PC-3 (cell line): ENCODE measurements around the gene RNF123. TPM values are rescaled to one million over a fixed set of nuclear protein-coding genes. Genes with fewer than 3 reads are reported as not detected.
"Not testable (repeated sequence)": the region's sequence is repeated elsewhere in the genome, so short reads cannot be mapped to it uniquely, and the experiment has no call there.

ENCODE experiments used
- ATAC-seq: fragments of 200-7000 bp; cut with Tn5 transposase; 2 replicates; pipeline ENCODE4 v1.9.1; 2020; ENCODE audit warnings: mild to moderate bottlenecking, moderate library complexity
- BruUV-seq: library from RNA; stranded (reverse); fragments of 400-500 nt; replicated peaks from 2 replicates; lab custom pipeline; 2021; lab: Mats Ljungman, UMichigan
- CTCF ChIA-PET: fragments of 300-600 bp; sonication (Branson Sonifier 250); formaldehyde crosslinking; loops from one replicate; lab custom pipeline; 2022; ENCODE audit warnings: antibody characterized with exemption; lab: Charles Lee
- POLR2A ChIA-PET: fragments of 300-600 bp; sonication (Branson Sonifier 250); formaldehyde crosslinking; loops from one replicate; lab custom pipeline; 2022; ENCODE audit warnings: antibody characterized with exemption; ENCODE audit not compliant: unreplicated experiment; lab: Charles Lee
- DNase-seq: peaks from one replicate; pipeline ENCODE4 v3.0.0-alpha.2; 2015
- H2AFZ ChIP-seq: fragments of 300-600 bp; sonication (generic); 2 replicates; pipeline ENCODE4 v1.6.0; 2016; ENCODE audit warnings: antibody characterized with exemption, low read length
- H3F3A ChIP-seq: fragments of 300-600 bp; sonication (generic); one replicate; pipeline ENCODE4 v1.6.0; 2017; ENCODE audit warnings: antibody characterized with exemption, low read length, control low read depth, mild to moderate bottlenecking; ENCODE audit not compliant: unreplicated experiment
- H3K27ac ChIP-seq: fragments of 300-600 bp; sonication (generic); 2 replicates; pipeline ENCODE4 v1.5.1; 2016; ENCODE audit warnings: mild to moderate bottlenecking, low read length
- H3K27me3 ChIP-seq: fragments of 300-600 bp; sonication (generic); 2 replicates; pipeline ENCODE4 v1.6.1; 2016; ENCODE audit warnings: low read length, mixed read lengths
- H3K36me3 ChIP-seq: fragments of 300-600 bp; sonication (generic); 2 replicates; pipeline ENCODE4 v1.6.1; 2016; ENCODE audit warnings: low read depth, mixed run types, low read length, mixed read lengths
- H3K4me1 ChIP-seq: fragments of 300-600 bp; sonication (generic); 2 replicates; pipeline ENCODE4 v1.5.1; 2016; ENCODE audit warnings: low read length; ENCODE audit not compliant: insufficient read depth
- H3K4me2 ChIP-seq: fragments of 300-600 bp; sonication (generic); 2 replicates; pipeline ENCODE4 v1.6.0; 2016; ENCODE audit warnings: low read length
- H3K4me3 ChIP-seq: fragments of 300-600 bp; sonication (generic); 2 replicates; pipeline ENCODE4 v1.5.1; 2016; ENCODE audit warnings: mild to moderate bottlenecking, low read length, mixed read lengths
- H3K79me2 ChIP-seq: fragments of 300-600 bp; sonication (generic); 2 replicates; pipeline ENCODE4 v1.6.1; 2017; ENCODE audit warnings: low read length, mixed read lengths
- H3K9ac ChIP-seq: fragments of 300-600 bp; sonication (generic); 2 replicates; pipeline ENCODE4 v1.6.0; 2016; ENCODE audit warnings: mild to moderate bottlenecking, low read length
- H3K9me2 ChIP-seq: fragments of 300-600 bp; sonication (generic); replicated peaks from 2 replicates; pipeline ENCODE4 v1.6.1; 2016; ENCODE audit warnings: mixed run types, low read length, mixed read lengths
- H3K9me3 ChIP-seq: fragments of 300-600 bp; sonication (generic); 2 replicates; pipeline ENCODE4 v1.6.1; 2016; ENCODE audit warnings: low read length, mixed read lengths
- H4K20me1 ChIP-seq: fragments of 300-600 bp; sonication (generic); 2 replicates; pipeline ENCODE4 v1.6.1; 2016; ENCODE audit warnings: low read length, mixed read lengths
- EZH2 ChIP-seq: fragments of 300-600 bp; sonication (generic); IDR thresholded peaks from one replicate; pipeline ENCODE4 v1.6.1; 2017; ENCODE audit warnings: antibody characterized with exemption, mild to moderate bottlenecking, low read length; ENCODE audit not compliant: unreplicated experiment
- EZH2phosphoT487 ChIP-seq: fragments of 300-600 bp; sonication (generic); IDR thresholded peaks from 2 replicates; pipeline ENCODE4 v1.6.1; 2018; ENCODE audit warnings: mild to moderate bottlenecking, antibody characterized with exemption, low read length, borderline replicate concordance
- intact Hi-C: fragments of 100-400 bp; cut with micrococcal nuclease; formaldehyde crosslinking; loops from 2 replicates; pipeline ENCODE4 v1.9.0; 2023
- total RNA-seq: library from RNA; depleted of rRNA; stranded (reverse); fragments of >200 nt; gene quantifications from 2 replicates; pipeline ENCODE4 v1.2.3, GENCODE V29; 2014
- TF ChIP-seq, protein P1 (sequence below): fragments of 300-600 bp; sonication (generic); conservative IDR thresholded peaks from 2 replicates; pipeline ENCODE4 v1.5.1; 2017; ENCODE audit warnings: antibody characterized with exemption, low read depth, mild to moderate bottlenecking, low read length

The RNF123 gene
- total RNA-seq, 1 experiment from 2014 or later = 38.6 TPM

- H3K9me3 ChIP-seq, POLR2A ChIA-PET, H3K27me3 ChIP-seq, H4K20me1 ChIP-seq, H3K9ac ChIP-seq, H3F3A ChIP-seq, H3K4me3 ChIP-seq, BruUV-seq, intact Hi-C loops, ATAC-seq, H3K27ac ChIP-seq, H3K4me2 ChIP-seq, H3K9me2 ChIP-seq, H2AFZ ChIP-seq, H3K4me1 ChIP-seq, CTCF ChIA-PET, DNase-seq, H3K36me3 ChIP-seq: not testable (repeated sequence)
- peaks cover 15% of the 10 kb centered on the region; the same call in 1 of the 2 replicates for H3K79me2 ChIP-seq
These were observed 6.1 kb downstream of the RNF123 start for GRCh38 chr3:49695350-49696015.

DNA sequence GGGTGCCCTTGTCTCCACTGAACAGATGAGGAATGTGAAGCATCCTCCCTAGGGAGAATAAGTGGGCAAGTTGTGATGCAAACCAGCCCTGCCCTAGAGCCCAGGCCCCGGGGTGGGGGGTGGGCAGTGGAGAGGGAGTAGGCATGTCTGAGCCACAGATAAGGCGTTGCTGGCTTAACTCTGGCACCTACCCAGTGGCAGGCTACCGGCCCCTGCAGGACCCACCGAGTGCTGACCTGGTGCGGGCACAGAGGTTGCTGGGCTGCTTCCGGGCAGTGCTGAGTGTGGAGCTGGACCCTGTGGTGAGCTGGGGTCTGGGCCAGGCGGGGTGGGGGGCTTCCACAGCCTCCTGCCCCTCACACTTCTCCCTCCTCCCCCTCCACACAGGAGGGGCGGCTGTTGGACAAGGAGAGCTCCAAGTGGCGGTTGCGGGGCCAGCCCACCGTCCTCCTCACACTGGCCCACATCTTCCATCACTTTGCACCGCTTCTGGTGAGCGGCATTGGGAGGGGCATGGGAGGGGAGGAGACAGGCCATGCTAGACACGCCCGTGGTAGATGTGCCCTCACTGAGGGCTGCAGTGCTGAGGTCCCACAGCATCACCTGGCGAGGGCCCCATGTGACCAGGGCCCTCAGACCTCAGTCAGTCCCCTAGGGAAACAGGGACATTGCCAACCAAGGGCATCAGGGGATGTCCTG, 10.1 kb downstream of the RNF123 start:
- ATAC-seq (no peak), DNase-seq (no peak)
- Histone ChIP-seq H3K27ac (no peak overlapping the region), H3K4me1 (no peaks in the 10 kb centered on the region), H3K27me3 (no peaks in the 10 kb centered on the region), H3K36me3 (no peaks in the 10 kb centered on the region; the same call in 1 of the 2 replicates), H3K4me2 (no peak overlapping the region), H3K9ac (no peak overlapping the region), H3K9me3 (no peaks in the 10 kb centered on the region), H4K20me1 (no peaks in the 10 kb centered on the region), H3K9me2 (no peaks in the 10 kb centered on the region), H2AFZ (no peak overlapping the region), H3K79me2 (no peaks in the 10 kb centered on the region), H3F3A (no peaks in the 10 kb centered on the region), H3K4me3 (no peak overlapping the region)
- BruUV-seq = no TSS peak
- ChIA-PET POLR2A (no interaction called here), CTCF (no interaction called here)
- TF ChIP-seq, protein P1, sequence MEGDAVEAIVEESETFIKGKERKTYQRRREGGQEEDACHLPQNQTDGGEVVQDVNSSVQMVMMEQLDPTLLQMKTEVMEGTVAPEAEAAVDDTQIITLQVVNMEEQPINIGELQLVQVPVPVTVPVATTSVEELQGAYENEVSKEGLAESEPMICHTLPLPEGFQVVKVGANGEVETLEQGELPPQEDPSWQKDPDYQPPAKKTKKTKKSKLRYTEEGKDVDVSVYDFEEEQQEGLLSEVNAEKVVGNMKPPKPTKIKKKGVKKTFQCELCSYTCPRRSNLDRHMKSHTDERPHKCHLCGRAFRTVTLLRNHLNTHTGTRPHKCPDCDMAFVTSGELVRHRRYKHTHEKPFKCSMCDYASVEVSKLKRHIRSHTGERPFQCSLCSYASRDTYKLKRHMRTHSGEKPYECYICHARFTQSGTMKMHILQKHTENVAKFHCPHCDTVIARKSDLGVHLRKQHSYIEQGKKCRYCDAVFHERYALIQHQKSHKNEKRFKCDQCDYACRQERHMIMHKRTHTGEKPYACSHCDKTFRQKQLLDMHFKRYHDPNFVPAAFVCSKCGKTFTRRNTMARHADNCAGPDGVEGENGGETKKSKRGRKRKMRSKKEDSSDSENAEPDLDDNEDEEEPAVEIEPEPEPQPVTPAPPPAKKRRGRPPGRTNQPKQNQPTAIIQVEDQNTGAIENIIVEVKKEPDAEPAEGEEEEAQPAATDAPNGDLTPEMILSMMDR = no peak
- TF ChIP-seq EZH2 (no peak), EZH2phosphoT487 (no peak)
- intact Hi-C loops = no loop called here

GRCh38 chr3:49700014-49700413, 10.7 kb downstream of the RNF123 start:
- Histone ChIP-seq H3K27ac (no peak overlapping the region), H3F3A (no peaks in the 10 kb centered on the region), H3K4me3 (no peak overlapping the region), H3K4me2 (no peak overlapping the region), H3K9me2 (no peaks in the 10 kb centered on the region), H3K79me2 (no peaks in the 10 kb centered on the region), H3K9me3 (no peaks in the 10 kb centered on the region), H3K4me1 (no peaks in the 10 kb centered on the region), H2AFZ (no peak overlapping the region), H3K9ac (no peak overlapping the region), H3K36me3 (peaks cover 3% of the 10 kb centered on the region; the same call in 1 of the 2 replicates), H3K27me3 (no peaks in the 10 kb centered on the region), H4K20me1 (no peaks in the 10 kb centered on the region)
- ChIA-PET POLR2A (no interaction called here), CTCF (no interaction called here)
- DNase-seq (no peak), ATAC-seq (no peak)
- TF ChIP-seq EZH2 (no peak), EZH2phosphoT487 (no peak)
- TF ChIP-seq, protein P1 = no peak
- intact Hi-C loops = no loop called here
- no TSS peak for BruUV-seq
